SJCRH30 (cell line): ENCODE data around the gene NTM. TPM values are rescaled to one million over a fixed set of nuclear protein-coding genes. Genes with fewer than 3 reads are reported as not detected.
"Not testable (repeated sequence)": the region's sequence is repeated elsewhere in the genome, so short reads cannot be mapped to it uniquely, and the experiment has no call there.

ENCODE experiments used
- DNase-seq, 2 experiments: peaks; one replicate each; pipeline ENCODE4 v3.0.0-alpha.2; 2015 to 2020
- H3K27ac ChIP-seq: fragments of 250-450 bp; sonication (Bioruptor Pico); 2 replicates; pipeline ENCODE4 v1.5.1; 2020; ENCODE audit warnings: mild to moderate bottlenecking, moderate library complexity
- H3K27me3 ChIP-seq: fragments of 250-450 bp; sonication (Bioruptor Pico); 2 replicates; pipeline ENCODE4 v1.5.1; 2020; ENCODE audit warnings: mild to moderate bottlenecking, moderate library complexity
- H3K36me3 ChIP-seq: fragments of 250-450 bp; sonication (Bioruptor Pico); 2 replicates; pipeline ENCODE4 v1.5.1; 2020; ENCODE audit warnings: mild to moderate bottlenecking, moderate library complexity
- H3K4me1 ChIP-seq: fragments of 250-450 bp; sonication (Bioruptor Pico); 2 replicates; pipeline ENCODE4 v1.5.1; 2020; ENCODE audit warnings: mild to moderate bottlenecking, moderate library complexity
- H3K4me3 ChIP-seq: fragments of 250-450 bp; sonication (Bioruptor Pico); 2 replicates; pipeline ENCODE4 v1.5.1; 2020; ENCODE audit warnings: mild to moderate bottlenecking, moderate library complexity
- H3K9me3 ChIP-seq: fragments of 250-450 bp; sonication (Bioruptor Pico); replicated peaks from 2 replicates; pipeline ENCODE4 v1.5.1; 2020; ENCODE audit warnings: mild to moderate bottlenecking, moderate library complexity
- total RNA-seq: library from RNA; depleted of rRNA; stranded (reverse); fragments of >200 nt; shearing (Covaris generic); gene quantifications from 2 replicates; pipeline ENCODE4 v1.2.3, GENCODE V29; 2014; rRNA removed

Gene NTM
- not detected in 2 replicates for total RNA-seq

DNA sequence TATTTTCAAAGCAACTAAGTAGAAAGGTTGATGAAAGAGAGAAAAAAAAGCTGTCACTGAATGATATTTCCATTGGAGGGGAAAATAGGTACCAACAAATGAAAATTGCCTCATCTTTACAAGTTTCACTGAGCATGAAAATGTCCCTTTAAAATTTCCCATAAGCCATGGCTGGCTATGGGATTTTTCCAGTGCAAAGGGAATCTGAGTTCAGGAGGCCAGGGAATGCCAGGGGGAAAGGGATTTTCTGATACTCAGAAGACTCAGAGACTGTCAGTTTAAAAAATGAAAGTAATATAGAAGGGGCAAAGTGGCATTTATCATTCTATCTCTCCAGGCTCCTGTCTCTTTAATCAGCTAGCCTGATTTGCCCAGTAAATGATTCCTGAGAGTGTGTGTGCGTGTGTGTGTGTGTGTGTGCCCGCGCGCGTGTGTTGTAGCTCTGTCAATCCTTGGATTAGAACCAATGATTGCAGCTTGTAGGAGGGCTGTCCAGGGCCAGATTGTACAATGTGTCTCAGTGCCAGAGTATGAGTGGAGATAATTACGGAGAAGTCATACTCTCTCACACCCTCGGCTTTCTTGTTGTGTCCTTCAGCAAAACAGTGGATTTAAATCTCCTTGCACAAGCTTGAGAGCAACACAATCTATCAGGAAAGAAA is at the start of gene NTM:
TSS of gene NTM (plus strand) at position 526 of the 662 bp plus-strand sequence.
- H3K36me3 ChIP-seq: no peaks in the 10 kb centered on the region
- H3K27me3 ChIP-seq: no peaks in the 10 kb centered on the region
- H3K27ac ChIP-seq: no peak within 1 kb of the TSS
- no peak for DNase-seq
- no peak within 1 kb of the TSS for H3K4me3 ChIP-seq
- H3K4me1 ChIP-seq: no peaks in the 10 kb centered on the region
- no peaks in the 10 kb centered on the region for H3K9me3 ChIP-seq

DNA sequence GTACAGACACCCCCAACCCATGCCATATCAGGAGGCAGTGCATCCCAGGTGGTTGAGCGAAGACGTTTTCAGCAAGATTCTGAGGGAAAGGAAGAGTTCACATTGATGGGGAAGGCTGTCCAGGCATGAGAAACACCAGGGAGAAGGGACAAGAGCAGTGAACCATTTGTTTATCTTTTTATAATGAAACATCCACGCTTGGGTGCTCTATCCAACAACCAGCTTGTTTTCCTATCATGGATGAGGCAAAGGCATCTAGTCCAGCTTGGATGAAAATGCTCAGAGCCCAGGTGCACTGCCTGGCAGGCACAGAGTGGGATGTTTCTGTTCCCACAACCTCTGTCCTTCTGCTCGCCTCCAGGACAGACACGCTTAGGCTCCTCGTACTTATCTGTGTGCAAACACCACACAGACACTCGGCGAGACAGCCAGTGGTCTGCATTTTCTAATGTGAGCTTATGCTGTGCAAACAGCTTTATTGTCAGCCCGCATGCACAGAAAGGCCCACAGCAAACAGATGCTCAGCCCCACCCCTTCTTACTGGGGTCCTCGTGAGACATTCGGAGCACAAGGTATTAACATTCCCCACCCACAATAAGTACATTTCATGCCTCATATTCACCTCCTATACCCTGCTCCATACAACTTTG is 45.4 kb upstream of the NTM start:
- Histone ChIP-seq H3K4me1 (no peaks in the 10 kb centered on the region), H3K27ac (no peak overlapping the region), H3K27me3 (no peaks in the 10 kb centered on the region), H3K4me3 (no peak overlapping the region), H3K9me3 (no peaks in the 10 kb centered on the region), H3K36me3 (no peaks in the 10 kb centered on the region)
- no peak for DNase-seq

DNA sequence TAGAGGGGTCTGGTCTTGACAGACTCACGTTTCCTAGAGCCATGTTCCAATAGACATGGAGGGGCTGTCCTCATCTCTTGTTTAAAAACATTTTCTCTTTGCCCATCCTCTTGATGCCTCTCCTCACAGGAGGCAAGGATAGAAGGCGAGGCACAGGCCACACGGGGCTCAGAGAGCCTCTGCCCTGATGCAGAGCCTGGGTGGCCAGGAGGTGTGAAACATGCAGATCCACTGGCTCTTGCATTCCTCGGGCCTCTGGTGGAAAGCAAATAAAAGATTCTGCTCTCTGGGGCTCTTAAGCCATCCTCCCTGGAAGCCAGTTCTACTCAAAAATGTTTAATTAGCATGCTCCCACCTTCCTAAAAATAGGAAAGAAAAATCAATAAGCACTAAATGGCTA is 43.6 kb upstream of the NTM start:
- Histone ChIP-seq H3K27ac (no peak overlapping the region), H3K4me3 (no peak overlapping the region), H3K9me3 (no peaks in the 10 kb centered on the region), H3K4me1 (no peaks in the 10 kb centered on the region), H3K27me3 (no peaks in the 10 kb centered on the region), H3K36me3 (no peaks in the 10 kb centered on the region)
- no peak for DNase-seq

DNA sequence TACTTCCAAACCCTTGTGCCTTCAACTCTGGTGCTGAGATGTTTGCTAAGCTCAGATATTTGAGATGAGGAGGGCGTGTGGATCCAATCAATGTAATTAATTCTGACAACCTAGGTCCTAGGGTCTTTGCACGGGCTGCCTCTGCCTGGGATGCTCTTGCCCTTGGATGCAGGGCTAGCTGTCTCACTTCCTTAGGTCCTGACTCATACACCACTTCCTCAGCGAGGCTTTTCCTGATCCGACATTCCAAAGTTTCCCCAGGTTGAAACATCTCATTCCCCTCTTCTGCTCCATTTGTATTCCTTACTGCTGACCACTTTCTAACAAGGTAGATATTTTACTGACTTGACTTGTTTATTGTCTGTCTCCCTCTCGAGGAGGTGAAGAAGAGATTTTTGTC is 43.0 kb upstream of the NTM start:
- Histone ChIP-seq H3K27me3 (no peaks in the 10 kb centered on the region), H3K36me3 (no peaks in the 10 kb centered on the region), H3K9me3 (no peaks in the 10 kb centered on the region), H3K27ac (no peak overlapping the region), H3K4me1 (no peaks in the 10 kb centered on the region), H3K4me3 (no peak overlapping the region)
- no peak for DNase-seq

DNA sequence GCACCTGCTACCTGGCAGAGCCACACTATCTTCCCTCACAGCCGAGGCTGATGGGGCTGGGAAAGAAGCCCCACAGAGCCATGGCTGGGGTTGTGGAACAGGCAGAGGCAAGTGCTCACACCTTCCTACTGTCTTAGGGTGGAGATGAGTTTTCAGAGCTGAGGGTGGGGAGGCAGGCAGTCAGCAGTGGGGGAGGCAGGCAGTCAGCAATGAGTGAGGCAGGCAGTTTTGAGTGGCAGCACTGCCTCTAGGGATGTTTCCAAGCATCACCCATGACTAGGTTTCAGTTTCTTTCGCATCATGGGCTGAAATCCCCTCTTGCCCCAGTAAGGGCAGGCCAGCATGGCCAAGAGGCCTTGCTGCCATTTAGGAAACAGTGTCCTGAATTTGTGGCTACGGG is 41.6 kb upstream of the NTM start:
- Histone ChIP-seq H3K27me3 (no peaks in the 10 kb centered on the region), H3K9me3 (no peaks in the 10 kb centered on the region), H3K4me1 (no peaks in the 10 kb centered on the region), H3K4me3 (no peak overlapping the region), H3K36me3 (no peaks in the 10 kb centered on the region), H3K27ac (no peak overlapping the region)
- DNase-seq: no peak

DNA sequence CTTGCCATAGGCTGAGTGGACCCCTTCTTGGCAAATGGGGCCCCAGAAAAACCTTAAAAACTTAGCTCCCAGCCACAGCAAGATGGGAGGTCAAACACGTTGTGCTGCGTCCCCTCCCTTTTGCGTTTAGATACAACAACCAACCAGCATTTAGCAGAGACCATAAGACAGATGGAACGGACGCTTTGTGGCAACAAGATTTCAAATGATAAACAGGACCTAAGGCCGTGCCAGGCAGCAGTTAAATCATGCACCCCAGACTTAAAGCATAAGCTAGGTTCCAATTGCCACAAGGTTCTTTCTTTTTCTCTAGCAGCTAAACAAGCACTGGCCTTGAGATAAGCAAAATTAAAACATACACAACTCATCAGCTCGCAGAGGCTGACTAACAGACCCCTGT is 39.4 kb upstream of the NTM start:
- Histone ChIP-seq H3K4me1 (no peaks in the 10 kb centered on the region), H3K36me3 (no peaks in the 10 kb centered on the region), H3K27ac (no peak overlapping the region), H3K4me3 (no peak overlapping the region), H3K27me3 (no peaks in the 10 kb centered on the region), H3K9me3 (no peaks in the 10 kb centered on the region)
- no peak for DNase-seq

DNA sequence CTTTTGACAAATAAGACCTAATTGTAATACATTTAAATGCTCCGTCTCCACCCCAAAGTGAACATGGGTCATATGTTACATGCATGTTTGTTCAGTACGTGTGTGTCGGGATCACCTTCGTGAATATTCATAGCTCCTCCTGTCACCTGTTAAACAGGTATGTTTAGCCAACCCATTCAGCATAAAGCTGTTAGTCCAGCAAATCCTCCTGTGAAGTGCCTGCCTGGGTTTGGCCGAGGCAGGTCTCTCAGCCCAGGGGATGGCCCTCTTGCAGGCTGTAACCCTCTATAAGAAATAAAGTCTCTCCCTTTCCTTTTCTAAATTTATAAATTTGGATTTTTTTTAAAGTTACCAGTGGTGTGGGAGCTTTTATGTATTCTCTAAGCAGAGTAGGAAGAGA is 38.9 kb upstream of the NTM start:
- no peaks in the 10 kb centered on the region for H3K4me1 ChIP-seq
- no peaks in the 10 kb centered on the region for H3K27me3 ChIP-seq
- H3K4me3 ChIP-seq: no peak overlapping the region
- no peaks in the 10 kb centered on the region for H3K9me3 ChIP-seq
- no peak overlapping the region for H3K27ac ChIP-seq
- H3K36me3 ChIP-seq: no peaks in the 10 kb centered on the region
- DNase-seq: no peak

DNA sequence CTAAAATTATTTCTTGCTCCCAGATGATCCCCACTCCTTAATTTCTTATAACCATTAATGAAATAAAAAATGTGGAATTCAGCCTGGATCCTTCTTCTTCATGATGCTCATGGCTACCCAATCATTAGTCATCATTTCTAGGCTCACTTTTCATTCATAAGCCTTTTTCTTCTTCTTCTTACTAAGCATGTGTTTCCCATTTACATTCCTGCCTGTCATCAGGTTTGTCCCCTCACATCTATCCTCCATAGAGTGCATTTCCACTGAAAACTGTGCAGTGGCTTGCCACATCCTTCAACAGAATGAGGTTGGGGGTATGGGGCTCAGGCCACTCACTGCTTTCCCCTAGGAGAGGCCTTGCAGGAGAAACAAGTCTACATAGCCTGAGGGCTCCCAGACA is 35.8 kb upstream of the NTM start:
- no peaks in the 10 kb centered on the region for H3K9me3 ChIP-seq
- H3K4me3 ChIP-seq: no peak overlapping the region
- no peaks in the 10 kb centered on the region for H3K4me1 ChIP-seq
- no peak overlapping the region for H3K27ac ChIP-seq
- H3K27me3 ChIP-seq: no peaks in the 10 kb centered on the region
- H3K36me3 ChIP-seq: no peaks in the 10 kb centered on the region
- DNase-seq: no peak

DNA sequence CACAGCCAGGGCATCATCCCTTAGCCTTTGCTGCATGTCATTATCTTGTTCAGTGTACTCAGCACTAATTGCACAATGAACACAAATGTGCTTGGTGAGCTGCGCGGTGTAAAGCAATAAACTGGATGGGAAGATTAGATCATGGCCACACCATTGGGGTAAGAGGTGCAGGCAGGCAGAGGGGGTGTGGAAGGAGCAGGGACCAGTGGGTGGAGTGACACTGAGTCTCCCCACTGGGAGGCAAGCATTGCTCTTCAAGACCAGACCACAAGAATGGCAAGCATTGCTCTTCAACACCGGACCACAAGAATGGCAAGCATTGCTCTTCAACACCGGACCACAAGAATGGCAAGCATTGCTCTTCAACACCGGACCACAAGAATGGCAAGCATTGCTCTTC is 28.5 kb upstream of the NTM start:
- not testable (repeated sequence) for H3K4me3 ChIP-seq, H3K36me3 ChIP-seq, H3K4me1 ChIP-seq, H3K27me3 ChIP-seq, H3K27ac ChIP-seq, H3K9me3 ChIP-seq, DNase-seq

DNA sequence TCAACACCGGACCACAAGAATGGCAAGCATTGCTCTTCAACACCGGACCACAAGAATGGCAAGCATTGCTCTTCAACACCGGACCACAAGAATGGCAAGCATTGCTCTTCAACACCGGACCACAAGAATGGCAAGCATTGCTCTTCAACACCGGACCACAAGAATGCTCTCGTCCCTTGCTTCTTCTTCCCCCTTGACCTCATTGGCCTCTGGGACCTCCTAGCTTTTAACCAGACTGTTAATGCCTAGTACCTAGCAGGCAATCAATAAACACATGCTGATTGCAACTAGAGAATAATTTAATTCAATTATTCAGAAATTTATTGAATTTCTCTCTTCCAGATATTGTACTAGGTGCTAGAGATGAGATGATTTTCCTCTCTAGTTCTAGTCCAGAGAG is 28.0 kb upstream of the NTM start:
- H3K27me3 ChIP-seq, H3K9me3 ChIP-seq, H3K27ac ChIP-seq, DNase-seq, H3K36me3 ChIP-seq, H3K4me3 ChIP-seq, H3K4me1 ChIP-seq: not testable (repeated sequence)

DNA sequence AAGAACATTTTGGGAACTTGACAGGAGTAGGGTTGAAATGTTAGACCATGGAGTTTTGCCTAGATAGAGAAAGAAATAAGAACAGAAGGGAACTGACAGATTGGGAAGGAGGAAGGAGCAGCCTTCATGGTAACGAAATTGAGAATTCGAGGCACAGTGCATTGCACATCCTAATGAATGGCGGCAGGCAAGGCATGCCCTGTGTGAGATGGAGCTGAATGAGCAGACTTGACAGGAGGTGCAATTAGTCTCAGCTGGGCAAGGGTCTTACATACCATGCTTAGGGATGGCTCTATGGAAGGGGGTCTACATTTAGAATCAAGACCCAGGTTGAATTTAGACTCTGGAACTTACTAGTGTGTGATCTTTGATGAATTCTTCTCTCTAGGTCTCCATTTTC is 25.0 kb upstream of the NTM start:
- no peak overlapping the region for H3K27ac ChIP-seq
- DNase-seq: no peak
- H3K36me3 ChIP-seq: no peaks in the 10 kb centered on the region
- no peaks in the 10 kb centered on the region for H3K4me1 ChIP-seq
- H3K9me3 ChIP-seq: no peaks in the 10 kb centered on the region
- H3K27me3 ChIP-seq: no peaks in the 10 kb centered on the region
- H3K4me3 ChIP-seq: no peak overlapping the region

DNA sequence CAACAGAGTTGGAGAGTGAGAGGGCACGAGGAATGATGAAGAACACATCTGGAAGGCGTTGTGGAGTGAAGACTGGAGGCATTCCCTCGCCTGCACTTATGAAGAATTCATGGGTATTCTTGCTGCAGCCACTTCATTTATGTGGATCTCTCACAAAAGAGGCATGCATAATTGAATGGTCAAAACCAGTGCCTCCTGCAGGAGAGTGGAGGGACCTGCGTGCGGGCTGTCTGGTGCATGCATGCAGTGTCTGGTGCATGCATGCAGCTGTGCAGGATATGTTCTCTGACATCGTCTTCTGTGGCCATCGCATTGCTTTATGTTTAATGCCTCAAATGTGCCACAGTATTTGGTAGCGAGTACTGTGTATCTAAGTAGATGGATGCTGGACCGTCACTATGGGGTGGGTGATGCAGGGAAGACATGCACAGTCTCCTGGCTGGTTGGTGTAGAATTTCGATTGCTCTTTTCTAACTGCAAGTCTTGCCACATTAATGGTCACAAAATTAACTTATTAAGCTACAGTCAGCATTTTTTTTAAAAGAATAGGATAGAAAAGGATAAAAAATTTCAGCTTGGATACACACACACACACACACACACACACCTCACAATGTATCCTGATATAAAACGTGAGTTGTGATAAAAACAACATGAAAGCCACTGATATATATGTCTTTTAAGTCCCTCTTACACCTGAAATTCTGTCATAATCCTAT is 20.9 kb upstream of the NTM start:
- H3K4me3 ChIP-seq: no peak overlapping the region

DNA sequence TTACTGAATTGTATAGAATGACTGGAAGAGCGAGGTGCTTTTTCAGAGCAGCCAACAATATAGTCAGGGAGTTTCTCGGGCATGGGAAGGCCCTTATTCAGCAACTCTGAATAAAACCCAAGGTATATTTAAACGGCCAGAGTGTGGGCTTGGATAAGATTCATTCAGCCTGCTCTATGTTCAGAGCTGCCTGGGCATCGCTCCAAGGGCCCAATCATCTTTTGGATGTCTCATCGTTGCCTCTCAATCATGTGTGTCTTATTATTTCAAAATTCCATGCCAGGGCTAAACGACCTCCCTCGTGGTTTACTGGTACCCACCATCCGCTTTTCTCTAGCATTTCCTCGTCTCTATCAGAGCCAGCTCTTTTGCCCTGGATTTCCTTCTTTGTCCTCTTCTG is 19.5 kb upstream of the NTM start:
- no peak for DNase-seq
- Histone ChIP-seq H3K27ac (no peak overlapping the region), H3K4me1 (no peaks in the 10 kb centered on the region), H3K9me3 (no peaks in the 10 kb centered on the region), H3K27me3 (no peaks in the 10 kb centered on the region), H3K36me3 (no peaks in the 10 kb centered on the region), H3K4me3 (no peak overlapping the region)

More for the DNA sequence above, 20.9 kb upstream of the NTM start:
- H3K36me3 ChIP-seq: no peaks in the 10 kb centered on the region
- DNase-seq: no peak
- no peaks in the 10 kb centered on the region for H3K9me3 ChIP-seq
- H3K27me3 ChIP-seq: no peaks in the 10 kb centered on the region
- no peak overlapping the region for H3K27ac ChIP-seq
- no peaks in the 10 kb centered on the region for H3K4me1 ChIP-seq

DNA sequence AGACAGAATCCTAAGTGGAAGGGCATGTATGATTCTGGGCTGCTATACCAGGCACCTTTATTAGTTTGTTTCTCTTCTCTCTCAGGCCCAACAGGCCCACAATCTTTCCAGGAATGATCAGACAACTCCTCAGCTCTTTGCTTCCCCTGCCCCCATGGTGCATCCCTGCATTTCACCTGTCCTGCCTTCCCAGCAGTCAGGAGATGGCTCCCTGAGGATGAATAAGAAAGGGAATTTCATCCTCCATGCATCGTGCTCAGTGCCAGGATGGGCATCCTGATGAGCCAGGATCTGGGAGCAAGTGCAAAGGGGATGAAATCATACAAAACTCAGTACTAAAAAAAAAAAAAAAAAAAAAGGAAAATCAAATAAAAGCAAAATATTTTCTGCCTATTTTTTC is 18.6 kb upstream of the NTM start:
- H3K36me3 ChIP-seq: no peaks in the 10 kb centered on the region
- DNase-seq: no peak
- no peaks in the 10 kb centered on the region for H3K9me3 ChIP-seq
- no peaks in the 10 kb centered on the region for H3K4me1 ChIP-seq
- no peak overlapping the region for H3K27ac ChIP-seq
- H3K4me3 ChIP-seq: no peak overlapping the region
- H3K27me3 ChIP-seq: no peaks in the 10 kb centered on the region

DNA sequence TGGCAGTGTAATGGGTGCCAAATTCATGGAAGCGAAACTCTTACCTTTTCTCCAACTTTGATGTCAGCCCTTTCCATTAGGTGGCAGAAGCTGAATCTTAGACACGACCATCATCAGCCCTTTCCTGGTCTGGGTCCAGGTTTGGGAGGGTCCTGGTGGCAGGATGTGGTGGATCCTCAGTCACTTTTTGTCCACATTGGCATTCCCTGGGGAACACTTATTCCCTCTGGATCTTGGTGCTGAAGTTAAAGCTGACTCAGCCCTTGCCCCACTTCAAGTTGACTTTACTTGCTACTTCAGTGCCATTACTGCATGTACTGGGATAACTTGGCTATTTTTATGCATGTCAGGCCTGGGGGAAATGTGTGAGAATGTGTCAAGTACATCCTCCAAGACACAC is 16.6 kb upstream of the NTM start:
- Histone ChIP-seq H3K4me1 (no peaks in the 10 kb centered on the region), H3K27me3 (no peaks in the 10 kb centered on the region), H3K36me3 (no peaks in the 10 kb centered on the region), H3K27ac (no peak overlapping the region), H3K9me3 (no peaks in the 10 kb centered on the region), H3K4me3 (no peak overlapping the region)
- no peak for DNase-seq
